C4-2B (cell line): ENCODE data around the gene PRKG1.

Source experiments
- H3K27ac ChIP-seq: fragments of 450-650 bp; 2 replicates; pipeline ENCODE4 v1.5.1; 2017
- CTCF ChIP-seq: fragments of 450-650 bp; conservative IDR thresholded peaks from 2 replicates; pipeline ENCODE4 v1.5.1; 2017; ENCODE audit warnings: mild to moderate bottlenecking
- ZFX ChIP-seq: fragments of 450-650 bp; IDR thresholded peaks from 2 replicates; pipeline ENCODE4 v1.6.1; 2017

PRKG1 gene

GRCh38 chr10:51619365-51619764 is 545.1 kb downstream of the PRKG1 start:
- H3K27ac ChIP-seq: no peak overlapping the region
- TF ChIP-seq ZFX (no peak), CTCF (no peak)

GRCh38 chr10:51620131-51620530 is 545.8 kb downstream of the PRKG1 start:
- no peak for TF ChIP-seq ZFX
- no peak for TF ChIP-seq CTCF
- no peak overlapping the region for H3K27ac ChIP-seq

- no peak overlapping the region for H3K27ac ChIP-seq
- TF ChIP-seq ZFX: no peak
- no peak for TF ChIP-seq CTCF
Observed at GRCh38 chr10:51624013-51624412, 549.7 kb downstream of the PRKG1 start.

- H3K27ac ChIP-seq: no peak overlapping the region
- TF ChIP-seq CTCF (no peak), ZFX (no peak)
Observed at GRCh38 chr10:51629934-51630639, 555.8 kb downstream of the PRKG1 start.

GRCh38 chr10:51630640-51631005 is 556.3 kb downstream of the PRKG1 start:
- TF ChIP-seq CTCF (no peak), ZFX (no peak)
- H3K27ac ChIP-seq: no peak overlapping the region

GRCh38 chr10:51635436-51635835 is 561.1 kb downstream of the PRKG1 start:
- H3K27ac ChIP-seq: no peak overlapping the region
- TF ChIP-seq CTCF (no peak), ZFX (no peak)

- H3K27ac ChIP-seq: no peak overlapping the region
- TF ChIP-seq CTCF (no peak), ZFX (no peak)
Observed at GRCh38 chr10:51638211-51638610, 563.9 kb downstream of the PRKG1 start.
